SW480 (cell line): ENCODE data around the gene ZBTB43.

Experiments used
- DNase-seq: peaks from one replicate; pipeline ENCODE4 v3.0.0-alpha.2; 2016; ENCODE audit warnings: low spot score

ZBTB43 gene

GRCh38 chr9:126857261-126857960 is 52.6 kb downstream of the ZBTB43 start:
- DNase-seq, result no peak

DNA sequence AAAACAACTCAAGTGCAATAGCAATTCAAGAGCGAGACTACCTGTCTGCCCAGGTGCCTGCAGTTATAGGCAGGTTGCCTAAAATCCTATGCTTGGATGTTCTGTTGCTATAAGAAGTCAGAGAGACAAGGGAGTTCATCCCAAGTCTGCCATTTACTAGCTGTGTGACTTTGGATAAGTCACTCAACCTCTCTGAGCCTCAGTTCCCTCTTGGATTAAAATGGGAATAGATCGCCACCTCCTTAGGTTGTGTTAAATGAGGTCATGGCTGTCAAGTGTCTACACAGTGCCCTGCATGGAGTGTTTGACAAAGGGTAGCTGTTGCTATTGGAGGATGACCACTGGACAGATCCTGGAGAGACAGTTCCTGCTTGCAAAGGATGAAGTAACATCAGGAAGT is 54.3 kb downstream of the ZBTB43 start:
- DNase-seq, result no peak

- peak; percentile 59 for DNase-seq
Measured at GRCh38 chr9:126860077-126860756, 55.4 kb downstream of the ZBTB43 start, which contains the start of gene ZBTB34. ZBTB34 (plus strand) TSS chr9:126860639; CDS start chr9:126879400, 18,761 bp downstream.

GRCh38 chr9:126860757-126861466 is 56.1 kb downstream of the ZBTB43 start:
- peak; percentile 27 for DNase-seq

GRCh38 chr9:126861707-126862103 is 56.9 kb downstream of the ZBTB43 start:
- DNase-seq, result no peak

DNA sequence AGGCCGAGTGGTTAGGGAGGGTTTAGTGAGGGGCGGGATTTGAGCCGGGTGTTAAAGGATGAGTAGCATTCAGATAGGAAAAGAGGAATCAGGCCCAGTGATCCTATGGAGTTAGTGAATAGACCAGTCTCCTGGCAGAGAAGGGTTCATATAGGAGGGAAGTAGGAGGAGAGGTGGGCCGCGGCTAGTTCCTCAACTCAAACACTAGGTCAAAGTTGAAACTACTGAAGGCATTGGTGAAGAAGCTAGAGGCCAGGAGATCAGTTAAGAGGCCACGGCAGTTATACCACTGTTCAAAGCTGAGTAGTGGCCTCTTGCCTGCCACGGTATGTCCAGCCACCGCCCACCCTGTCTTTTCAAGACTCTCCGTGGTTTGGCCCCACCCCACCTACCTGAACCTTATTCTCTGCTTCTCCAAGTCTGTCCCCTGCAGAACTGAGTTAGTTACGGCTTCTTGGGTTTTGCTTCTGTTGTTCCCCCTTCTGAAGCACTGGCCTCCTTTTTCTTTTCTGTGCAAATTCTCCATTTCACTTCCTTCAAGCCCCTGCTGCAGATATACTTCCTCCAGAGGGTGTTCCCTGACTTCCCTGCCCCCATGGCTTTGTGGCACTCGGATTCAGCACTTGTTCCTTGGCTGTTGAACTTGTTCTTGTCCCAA is 57.4 kb downstream of the ZBTB43 start:
- DNase-seq, result no peak

DNA sequence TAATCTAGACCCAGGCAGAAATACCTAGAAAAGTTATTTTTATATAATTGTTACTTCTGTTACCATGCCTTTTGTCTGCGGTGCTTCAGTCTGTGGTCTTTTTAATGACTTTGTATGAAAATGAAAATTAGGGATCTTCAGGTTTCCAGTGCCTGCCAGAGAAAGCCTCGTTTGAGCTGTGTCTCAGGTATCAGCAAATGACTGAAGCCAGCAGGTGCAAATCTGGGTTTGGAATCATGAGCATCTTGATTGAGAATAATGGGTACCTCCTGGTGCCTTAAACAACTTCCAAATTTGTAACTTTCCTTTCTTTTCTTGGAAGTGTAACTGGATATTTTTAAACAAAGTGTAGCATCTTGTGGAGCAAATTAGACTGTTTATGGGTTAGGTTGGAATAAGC is 59.9 kb downstream of the ZBTB43 start:
- no peak for DNase-seq

DNA sequence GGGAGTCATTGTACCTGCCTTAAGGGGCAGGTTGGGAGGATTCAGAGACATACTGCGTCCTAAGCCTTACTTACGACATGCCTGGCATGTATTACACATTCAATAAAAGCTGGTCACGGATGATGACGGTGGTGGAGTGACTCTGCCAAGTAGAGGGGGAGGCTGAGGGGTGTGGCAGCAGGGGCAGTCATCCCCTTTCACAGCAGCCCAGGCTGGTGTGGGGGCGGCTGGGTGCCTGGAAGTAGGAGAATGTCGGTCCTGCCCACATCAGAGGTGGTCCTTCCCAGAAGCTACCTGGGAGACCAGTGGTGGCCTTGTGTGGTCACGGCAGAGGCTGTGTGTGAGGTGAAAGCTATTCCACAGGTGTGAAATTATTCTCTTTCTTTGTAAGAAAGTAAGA is 64.5 kb downstream of the ZBTB43 start:
- peak; percentile 74 for DNase-seq

DNA sequence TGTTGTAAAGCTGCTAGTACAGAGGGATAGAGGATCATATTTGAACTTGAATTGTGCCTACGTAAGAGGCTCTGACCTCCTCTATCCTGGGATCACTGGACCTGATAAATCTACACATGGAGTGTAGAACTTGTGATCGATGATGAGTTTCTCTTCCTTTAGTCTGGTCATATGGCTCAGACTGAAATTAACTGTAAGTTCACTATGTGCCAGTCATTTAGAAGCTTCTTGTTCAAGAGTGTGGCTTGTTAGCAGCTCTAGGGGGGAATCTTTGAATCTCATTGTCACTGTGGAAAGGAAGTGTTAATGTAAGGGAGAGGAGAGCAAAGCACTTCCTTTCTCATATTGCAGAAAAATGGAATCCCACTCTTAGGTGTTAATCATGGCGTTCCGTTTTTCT is 67.7 kb downstream of the ZBTB43 start:
- DNase-seq, result no peak

DNA sequence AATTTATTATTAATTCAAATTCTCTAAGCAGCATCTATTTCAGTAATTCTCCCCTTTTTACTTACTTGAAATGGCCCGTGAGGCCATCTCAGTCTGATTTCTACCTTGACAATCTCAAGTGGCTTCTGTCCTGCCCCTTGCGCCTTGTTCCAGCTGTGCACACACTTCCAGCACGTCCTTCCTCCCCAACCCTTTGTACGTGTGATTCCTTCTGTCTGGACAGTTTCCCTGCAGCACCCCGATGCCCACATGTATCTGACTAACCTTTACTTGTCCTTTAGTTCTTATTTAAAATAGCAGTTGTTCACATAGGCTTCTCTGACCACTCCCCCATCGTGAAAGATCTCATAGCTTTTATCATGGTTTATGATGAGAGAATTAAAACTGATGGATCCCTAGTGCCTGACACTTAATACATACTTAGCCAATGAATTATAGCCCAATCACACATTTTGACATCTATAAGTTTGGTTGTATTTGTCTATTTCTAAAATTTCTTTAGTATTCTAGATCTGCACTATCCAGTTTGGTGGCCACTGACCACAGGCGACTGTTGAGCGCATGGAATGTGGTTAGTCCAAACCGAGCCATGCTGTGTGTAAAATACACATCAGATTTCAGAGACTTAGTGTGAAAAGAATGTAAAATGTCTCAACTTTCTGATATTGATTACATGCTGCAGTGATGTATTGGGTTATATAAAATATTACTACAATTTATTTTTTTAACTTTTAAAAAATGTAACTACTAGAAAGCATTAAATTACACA is 69.9 kb downstream of the ZBTB43 start:
- DNase-seq, result no peak

GRCh38 chr9:126875756-126876510 is 71.1 kb downstream of the ZBTB43 start:
- DNase-seq, result no peak

GRCh38 chr9:126876531-126876930 is 71.7 kb downstream of the ZBTB43 start:
- DNase-seq, result no peak

DNA sequence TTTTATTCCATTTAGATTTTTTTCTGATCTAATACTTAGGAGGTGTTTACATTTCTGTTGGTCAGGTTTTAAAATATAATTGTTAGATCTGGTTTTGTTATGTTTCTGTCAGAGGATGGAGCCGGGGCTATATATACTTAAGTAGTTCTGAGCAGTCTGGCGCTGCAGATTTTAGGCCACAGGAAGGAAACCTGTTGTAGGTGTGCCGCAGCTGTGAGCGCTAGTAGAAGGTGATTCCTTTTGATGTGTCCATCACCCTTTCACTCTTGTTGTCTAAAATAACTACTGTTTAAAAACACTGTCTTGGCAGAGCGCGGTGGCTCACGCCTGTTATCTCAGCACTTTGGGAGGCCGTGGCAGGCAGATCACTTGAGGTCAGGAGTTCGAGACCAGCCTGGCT is 72.6 kb downstream of the ZBTB43 start:
- no peak for DNase-seq

GRCh38 chr9:126879288-126879687 is 74.4 kb downstream of the ZBTB43 start:
- DNase-seq, result no peak

DNA sequence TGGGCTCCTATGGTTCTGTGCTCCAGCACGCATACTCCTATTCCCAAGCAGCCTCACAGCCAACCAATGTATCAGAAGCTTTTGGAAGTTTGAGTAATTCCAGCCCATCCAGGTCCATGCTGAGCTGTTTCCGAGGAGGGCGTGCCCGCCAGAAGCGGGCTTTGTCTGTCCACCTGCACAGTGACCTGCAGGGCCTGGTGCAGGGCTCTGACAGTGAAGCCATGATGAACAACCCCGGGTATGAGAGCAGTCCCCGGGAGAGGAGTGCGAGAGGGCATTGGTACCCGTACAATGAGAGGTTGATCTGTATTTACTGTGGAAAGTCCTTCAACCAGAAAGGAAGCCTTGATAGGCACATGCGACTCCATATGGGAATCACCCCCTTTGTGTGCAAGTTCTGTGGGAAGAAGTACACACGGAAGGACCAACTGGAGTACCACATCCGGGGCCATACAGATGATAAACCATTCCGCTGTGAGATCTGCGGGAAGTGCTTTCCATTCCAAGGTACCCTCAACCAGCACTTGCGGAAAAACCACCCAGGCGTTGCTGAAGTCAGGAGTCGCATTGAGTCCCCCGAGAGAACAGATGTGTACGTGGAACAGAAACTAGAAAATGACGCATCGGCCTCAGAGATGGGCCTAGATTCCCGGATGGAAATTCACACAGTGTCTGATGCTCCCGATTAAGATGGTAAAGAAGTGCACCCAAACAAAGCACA is 75.5 kb downstream of the ZBTB43 start:
- DNase-seq, result no peak

DNA sequence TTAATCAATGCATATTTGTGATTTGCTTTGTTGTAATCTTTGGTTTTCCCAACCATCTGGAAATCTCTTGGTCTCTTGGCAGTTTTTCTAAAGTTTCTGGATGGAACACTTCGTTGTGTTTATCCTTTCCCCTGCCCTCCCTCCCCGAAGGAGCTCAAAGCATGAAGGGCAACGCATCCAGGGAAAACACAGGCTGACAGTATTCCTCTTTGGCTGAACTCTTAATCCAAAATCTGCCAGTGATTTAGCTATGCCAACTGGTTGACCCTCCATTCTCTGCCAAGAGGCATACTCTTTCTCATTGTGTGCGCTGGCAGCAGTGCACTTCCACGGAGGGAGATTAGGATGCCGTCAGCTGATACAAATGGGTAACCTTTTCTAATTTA is 76.1 kb downstream of the ZBTB43 start:
- no peak for DNase-seq

GRCh38 chr9:126882746-126883145 is 77.9 kb downstream of the ZBTB43 start:
- no peak for DNase-seq

GRCh38 chr9:126883636-126884035 is 78.8 kb downstream of the ZBTB43 start:
- no peak for DNase-seq

DNA sequence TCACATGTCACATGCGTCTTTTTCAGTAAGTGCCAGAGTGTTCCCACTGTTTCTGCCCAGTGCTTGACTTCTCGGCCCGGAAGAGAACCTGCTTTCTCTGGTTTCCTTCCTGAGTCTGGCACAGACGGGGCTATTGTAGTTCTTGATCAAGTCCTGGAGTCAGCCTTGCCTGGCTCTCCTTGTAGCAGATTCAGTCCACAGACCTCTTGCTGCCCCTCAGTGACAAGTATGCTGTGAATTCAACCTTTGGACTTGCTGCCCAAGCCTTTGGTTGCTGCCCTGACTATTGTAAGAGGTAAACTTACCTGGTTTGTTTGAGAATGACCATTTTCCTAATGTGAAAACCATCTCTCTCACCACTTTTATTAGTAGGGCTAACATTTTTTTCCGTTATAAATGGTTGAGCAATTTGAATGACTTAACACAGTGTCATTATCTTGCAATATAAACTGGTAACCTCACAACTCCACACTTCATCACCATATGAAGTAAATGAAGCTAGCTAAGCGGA is 80.3 kb downstream of the ZBTB43 start:
- DNase-seq, result no peak
